ENCODE measurements around the gene LMLN. TPM values are rescaled to one million over a fixed set of nuclear protein-coding genes. Genes with fewer than 3 reads are reported as not detected.
A peak's percentile ranks its signal among the peaks of the same experiment; 100 is the strongest.
"Not testable (repeated sequence)": the region's sequence is repeated elsewhere in the genome, so short reads cannot be mapped to it uniquely, and the experiment has no call there.

The LMLN gene
- total and polyA plus RNA-seq, 2 experiments from 2014 or later, result 3.1 to 6.2 TPM

GRCh38 chr3:197955892-197956477 lies 4.0 kb upstream of the LMLN start:
- no peaks in the 10 kb centered on the region for H3K27me3 ChIP-seq (replicated peaks; ENCODE audit: insufficient read depth)
- TF ChIP-seq EZH2 (IDR thresholded peaks at IDR 0.05; ENCODE audit: insufficient read depth, poor library complexity, severe bottlenecking), result no peak
- no peak for TF ChIP-seq EZH2phosphoT487 (IDR thresholded peaks at IDR 0.05; ENCODE audit: insufficient read depth, low read depth)
- peaks cover 44% of the 10 kb centered on the region for H3K79me2 ChIP-seq (ENCODE audit: insufficient read depth)
- in situ Hi-C loops (cut with MboI), result no loop called here
- H4K20me1 ChIP-seq (ENCODE audit: insufficient read depth), result peaks cover 14% of the 10 kb centered on the region; the same call in 1 of the 2 replicates
- peaks cover 36% of the 10 kb centered on the region for H3K4me1 ChIP-seq (ENCODE audit: insufficient read depth)
- no peaks in the 10 kb centered on the region for H3K9me2 ChIP-seq (ENCODE audit: insufficient read depth)
- H2AFZ ChIP-seq, result no peak overlapping the region
- H3K9me3 ChIP-seq (ENCODE audit: low read depth), result no peaks in the 10 kb centered on the region
- H3K36me3 ChIP-seq (ENCODE audit: low read depth), result peaks cover 60% of the 10 kb centered on the region
- no peak overlapping the region for H3K4me3 ChIP-seq
- H3K9ac ChIP-seq, result no peak overlapping the region
- WGBS, 2 experiments (ENCODE audit: low coverage in 1 of 2, low lambda C conversion rate in 2 of 2, missing lambda C conversion rate in 2 of 2), result 80 to 81% methylated on average over 4 of the region's 4 CpGs
- H3K27ac ChIP-seq, result no peak overlapping the region
- H3F3A ChIP-seq (ENCODE audit: insufficient read depth), result peaks cover 88% of the 10 kb centered on the region
- H3K4me2 ChIP-seq (ENCODE audit: unreplicated experiment), result no peak overlapping the region
- DNase-seq, result no peak

- Histone ChIP-seq H3K4me1 (ENCODE audit: insufficient read depth) (peaks cover 37% of the 10 kb centered on the region), H3K9ac (no peak overlapping the region)
- WGBS, 2 experiments (ENCODE audit: low coverage in 1 of 2, low lambda C conversion rate in 2 of 2, missing lambda C conversion rate in 2 of 2), result 84 to 87% methylated on average over 2 of the region's 2 CpGs
Measured at GRCh38 chr3:197956626-197956988, 3.4 kb upstream of the LMLN start.

GRCh38 chr3:197957790-197958133 lies 2.3 kb upstream of the LMLN start:
- H3K9me2 ChIP-seq (ENCODE audit: insufficient read depth), result no peaks in the 10 kb centered on the region
- H2AFZ ChIP-seq, result no peak overlapping the region
- peaks cover 76% of the 10 kb centered on the region for H3F3A ChIP-seq (ENCODE audit: insufficient read depth)
- H3K27me3 ChIP-seq (replicated peaks; ENCODE audit: insufficient read depth), result no peaks in the 10 kb centered on the region
- H3K4me2 ChIP-seq (ENCODE audit: unreplicated experiment), result no peak overlapping the region
- no peak overlapping the region for H3K9ac ChIP-seq
- no peaks in the 10 kb centered on the region for H3K9me3 ChIP-seq (ENCODE audit: low read depth)
- peaks cover 43% of the 10 kb centered on the region for H3K36me3 ChIP-seq (ENCODE audit: low read depth)
- no peak for DNase-seq
- TF ChIP-seq EZH2 (IDR thresholded peaks at IDR 0.05; ENCODE audit: insufficient read depth, poor library complexity, severe bottlenecking), result no peak
- TF ChIP-seq EZH2phosphoT487 (IDR thresholded peaks at IDR 0.05; ENCODE audit: insufficient read depth, low read depth), result no peak
- 80 to 83% methylated on average over 5 of the region's 5 CpGs for WGBS, 2 experiments (ENCODE audit: low coverage in 1 of 2, low lambda C conversion rate in 2 of 2, missing lambda C conversion rate in 2 of 2)
- in situ Hi-C loops (cut with MboI), result no loop called here
- H4K20me1 ChIP-seq (ENCODE audit: insufficient read depth), result peaks cover 14% of the 10 kb centered on the region; the same call in 1 of the 2 replicates
- peak overlapping the region; percentile 55 for H3K27ac ChIP-seq
- peaks cover 26% of the 10 kb centered on the region for H3K4me1 ChIP-seq (ENCODE audit: insufficient read depth)
- no peak overlapping the region for H3K4me3 ChIP-seq
- H3K79me2 ChIP-seq (ENCODE audit: insufficient read depth), result peaks cover 31% of the 10 kb centered on the region

More at GRCh38 chr3:197956626-197956988, 3.4 kb upstream of the LMLN start:
- H3K4me2 ChIP-seq (ENCODE audit: unreplicated experiment), result no peak overlapping the region
- no peak overlapping the region for H3K4me3 ChIP-seq
- H2AFZ ChIP-seq, result no peak overlapping the region
- peak overlapping the region; percentile 55 for H3K27ac ChIP-seq
- no peaks in the 10 kb centered on the region for H3K27me3 ChIP-seq (replicated peaks; ENCODE audit: insufficient read depth)
- TF ChIP-seq EZH2 (IDR thresholded peaks at IDR 0.05; ENCODE audit: insufficient read depth, poor library complexity, severe bottlenecking) (no peak), EZH2phosphoT487 (IDR thresholded peaks at IDR 0.05; ENCODE audit: insufficient read depth, low read depth) (no peak)
- peaks cover 38% of the 10 kb centered on the region for H3K79me2 ChIP-seq (ENCODE audit: insufficient read depth)
- H3K36me3 ChIP-seq (ENCODE audit: low read depth), result peaks cover 54% of the 10 kb centered on the region
- no peaks in the 10 kb centered on the region for H3K9me2 ChIP-seq (ENCODE audit: insufficient read depth)
- in situ Hi-C loops (cut with MboI), result no loop called here
- no peaks in the 10 kb centered on the region for H3K9me3 ChIP-seq (ENCODE audit: low read depth)
- peaks cover 87% of the 10 kb centered on the region for H3F3A ChIP-seq (ENCODE audit: insufficient read depth)
- DNase-seq, result no peak
- peaks cover 14% of the 10 kb centered on the region; the same call in 1 of the 2 replicates for H4K20me1 ChIP-seq (ENCODE audit: insufficient read depth)

- TF ChIP-seq EZH2 (IDR thresholded peaks at IDR 0.05; ENCODE audit: insufficient read depth, poor library complexity, severe bottlenecking), result no peak
- TF ChIP-seq EZH2phosphoT487 (IDR thresholded peaks at IDR 0.05; ENCODE audit: insufficient read depth, low read depth), result no peak
- Histone ChIP-seq H2AFZ (no peak overlapping the region), H3K27me3 (replicated peaks; ENCODE audit: insufficient read depth) (no peaks in the 10 kb centered on the region), H3K4me1 (ENCODE audit: insufficient read depth) (peaks cover 21% of the 10 kb centered on the region), H4K20me1 (ENCODE audit: insufficient read depth) (peaks cover 14% of the 10 kb centered on the region; the same call in 1 of the 2 replicates), H3K9ac (no peak overlapping the region), H3K4me2 (ENCODE audit: unreplicated experiment) (no peak overlapping the region), H3K36me3 (ENCODE audit: low read depth) (peaks cover 37% of the 10 kb centered on the region), H3K4me3 (no peak overlapping the region), H3K27ac (peak overlapping the region; percentile 55; the same call in 1 of the 2 replicates), H3K79me2 (ENCODE audit: insufficient read depth) (peaks cover 25% of the 10 kb centered on the region), H3K9me2 (ENCODE audit: insufficient read depth) (no peaks in the 10 kb centered on the region), H3K9me3 (ENCODE audit: low read depth) (no peaks in the 10 kb centered on the region), H3F3A (ENCODE audit: insufficient read depth) (peaks cover 71% of the 10 kb centered on the region)
- no peak for DNase-seq
- in situ Hi-C loops (cut with MboI), result no loop called here
- WGBS, 2 experiments (ENCODE audit: low coverage in 1 of 2, low lambda C conversion rate in 2 of 2, missing lambda C conversion rate in 2 of 2), result 89 to 90% methylated on average over 4 of the region's 4 CpGs
Measured at GRCh38 chr3:197958346-197958745, 1.7 kb upstream of the LMLN start.

DNA sequence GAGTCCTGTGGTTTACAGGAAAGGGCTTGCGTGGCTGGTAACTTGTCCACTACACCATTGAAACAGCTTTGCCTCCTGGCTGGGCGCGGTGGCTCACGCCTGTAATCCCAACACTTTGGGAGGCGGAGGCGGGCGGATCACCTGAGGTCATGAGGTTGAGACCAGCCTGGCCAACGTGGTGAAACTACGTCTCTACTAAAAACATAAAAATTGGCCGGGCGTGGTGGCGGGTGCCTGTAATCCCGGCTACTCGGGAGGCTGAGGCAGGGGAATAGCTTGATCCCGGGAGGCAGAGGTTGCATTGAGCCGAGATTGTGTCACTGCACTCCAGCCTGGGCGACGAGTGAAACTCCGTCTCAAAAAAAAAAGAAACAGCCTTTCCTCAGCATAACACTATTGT lies 1.2 kb upstream of the LMLN start:
- H3K9me2 ChIP-seq (ENCODE audit: insufficient read depth); H3K27me3 ChIP-seq (replicated peaks; ENCODE audit: insufficient read depth); H3K4me2 ChIP-seq (ENCODE audit: unreplicated experiment); H3K9ac ChIP-seq; in situ Hi-C loops (cut with MboI); H2AFZ ChIP-seq; H3K9me3 ChIP-seq (ENCODE audit: low read depth); H3K4me3 ChIP-seq; DNase-seq; H4K20me1 ChIP-seq (ENCODE audit: insufficient read depth): not testable (repeated sequence)
- peak overlapping the region; percentile 87; the same call in 1 of the 2 replicates for H3K27ac ChIP-seq
- WGBS, 2 experiments (ENCODE audit: low coverage in 1 of 2, low lambda C conversion rate in 2 of 2, missing lambda C conversion rate in 2 of 2), result 89% methylated on average over 19 of the region's 19 CpGs
- peaks cover 20% of the 10 kb centered on the region for H3K79me2 ChIP-seq (ENCODE audit: insufficient read depth)
- H3K36me3 ChIP-seq (ENCODE audit: low read depth), result peaks cover 32% of the 10 kb centered on the region
- H3F3A ChIP-seq (ENCODE audit: insufficient read depth), result peaks cover 66% of the 10 kb centered on the region
- H3K4me1 ChIP-seq (ENCODE audit: insufficient read depth), result peaks cover 16% of the 10 kb centered on the region; the same call in 1 of the 2 replicates
